22Rv1 (cell line): ENCODE data around the gene CTBP1.

Experiments used
- H3K27ac ChIP-seq: fragments of 450-650 bp; 2 replicates; pipeline ENCODE4 v1.5.1; 2017
- ZFX ChIP-seq: fragments of 450-650 bp; IDR thresholded peaks from 2 replicates; pipeline ENCODE4 v1.6.1; 2017; ENCODE audit warnings: antibody characterized with exemption, borderline replicate concordance
- TF ChIP-seq, protein P1 (sequence below): fragments of 450-650 bp; IDR thresholded peaks from 2 replicates; pipeline ENCODE4 v1.5.1; 2017; ENCODE audit warnings: mild to moderate bottlenecking

Gene CTBP1

DNA sequence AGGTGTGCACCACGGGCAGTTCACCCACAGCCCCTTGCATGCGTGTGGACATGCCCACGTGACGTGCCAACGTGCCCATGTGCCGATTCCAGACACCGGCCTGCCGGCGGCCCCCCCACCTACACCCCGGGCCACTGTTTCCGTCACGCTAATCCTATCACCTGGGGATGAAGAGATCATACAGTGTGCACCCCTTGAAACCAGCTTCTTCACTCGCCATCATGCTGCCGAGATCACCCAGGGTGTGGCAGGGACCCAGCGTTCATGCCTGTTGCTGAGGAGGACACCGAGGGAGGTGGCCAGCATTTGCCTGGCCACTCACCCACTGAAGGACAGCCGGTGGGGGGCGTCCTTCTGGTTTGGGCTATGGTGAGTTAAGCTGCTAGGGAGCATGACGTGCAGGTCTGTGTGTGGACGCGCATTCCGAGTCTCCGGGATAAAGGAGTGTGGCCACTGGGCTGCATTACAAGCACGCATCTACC is 14.1 kb downstream of the CTBP1 start:
- TF ChIP-seq ZFX = no peak
- TF ChIP-seq, protein P1, sequence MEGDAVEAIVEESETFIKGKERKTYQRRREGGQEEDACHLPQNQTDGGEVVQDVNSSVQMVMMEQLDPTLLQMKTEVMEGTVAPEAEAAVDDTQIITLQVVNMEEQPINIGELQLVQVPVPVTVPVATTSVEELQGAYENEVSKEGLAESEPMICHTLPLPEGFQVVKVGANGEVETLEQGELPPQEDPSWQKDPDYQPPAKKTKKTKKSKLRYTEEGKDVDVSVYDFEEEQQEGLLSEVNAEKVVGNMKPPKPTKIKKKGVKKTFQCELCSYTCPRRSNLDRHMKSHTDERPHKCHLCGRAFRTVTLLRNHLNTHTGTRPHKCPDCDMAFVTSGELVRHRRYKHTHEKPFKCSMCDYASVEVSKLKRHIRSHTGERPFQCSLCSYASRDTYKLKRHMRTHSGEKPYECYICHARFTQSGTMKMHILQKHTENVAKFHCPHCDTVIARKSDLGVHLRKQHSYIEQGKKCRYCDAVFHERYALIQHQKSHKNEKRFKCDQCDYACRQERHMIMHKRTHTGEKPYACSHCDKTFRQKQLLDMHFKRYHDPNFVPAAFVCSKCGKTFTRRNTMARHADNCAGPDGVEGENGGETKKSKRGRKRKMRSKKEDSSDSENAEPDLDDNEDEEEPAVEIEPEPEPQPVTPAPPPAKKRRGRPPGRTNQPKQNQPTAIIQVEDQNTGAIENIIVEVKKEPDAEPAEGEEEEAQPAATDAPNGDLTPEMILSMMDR = no peak
- no peak overlapping the region for H3K27ac ChIP-seq

DNA sequence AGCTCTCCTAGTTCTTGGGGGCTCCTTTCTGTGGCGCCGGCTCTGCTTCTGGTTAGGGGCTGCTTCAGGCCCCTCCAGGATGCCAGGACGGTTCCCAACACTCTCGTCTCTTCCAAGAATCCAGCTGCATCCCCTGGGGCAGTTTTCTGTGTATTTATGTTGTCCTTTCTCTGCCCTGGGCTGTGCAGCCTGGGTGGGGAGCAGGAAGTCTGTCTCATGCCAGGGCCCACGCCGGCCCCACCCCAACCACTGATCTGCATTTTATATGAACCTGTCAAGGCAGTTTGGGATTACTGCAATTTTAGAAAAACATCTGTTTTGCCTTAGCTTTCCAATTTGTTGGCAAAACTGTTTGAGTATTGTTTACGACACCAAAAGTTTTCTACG is 14.6 kb downstream of the CTBP1 start:
- H3K27ac ChIP-seq = no peak overlapping the region

DNA sequence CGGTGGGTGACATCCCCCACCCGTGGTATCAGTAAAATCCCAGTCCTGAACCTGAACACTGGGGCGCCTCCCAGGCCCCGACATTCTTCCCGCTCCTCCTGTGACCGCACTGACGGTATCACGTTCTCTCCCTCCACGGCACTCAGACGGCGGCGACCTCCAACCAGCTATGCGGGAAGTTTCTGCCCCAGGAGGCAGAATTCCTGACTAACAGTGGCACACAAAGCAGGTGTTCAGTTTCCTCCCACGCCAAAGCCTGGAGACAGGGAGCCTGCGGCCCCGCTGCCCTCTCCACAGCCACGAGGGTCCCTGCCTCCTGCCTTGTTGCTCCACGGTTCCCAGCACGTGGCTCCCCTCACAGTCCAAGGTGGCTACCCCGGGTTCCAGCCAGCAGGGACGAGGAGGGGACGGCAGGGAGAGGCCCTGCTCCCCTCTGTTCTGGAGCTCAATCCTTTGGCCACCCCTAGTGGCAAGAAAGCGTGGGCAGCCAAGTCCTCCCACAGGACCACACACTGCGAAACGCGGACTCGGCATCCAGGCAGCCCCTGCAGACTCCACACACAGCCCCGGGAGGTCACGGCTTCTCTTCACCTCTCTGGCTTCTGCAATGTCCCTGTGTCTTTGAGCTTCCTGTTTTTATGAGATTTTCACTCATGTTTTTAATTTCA is 15.2 kb downstream of the CTBP1 start:
- no peak overlapping the region for H3K27ac ChIP-seq
- TF ChIP-seq, protein P1 = no peak
- no peak for TF ChIP-seq ZFX

More for the DNA sequence above, 14.6 kb downstream of the CTBP1 start:
- TF ChIP-seq, protein P1 = no peak
- TF ChIP-seq ZFX = no peak

DNA sequence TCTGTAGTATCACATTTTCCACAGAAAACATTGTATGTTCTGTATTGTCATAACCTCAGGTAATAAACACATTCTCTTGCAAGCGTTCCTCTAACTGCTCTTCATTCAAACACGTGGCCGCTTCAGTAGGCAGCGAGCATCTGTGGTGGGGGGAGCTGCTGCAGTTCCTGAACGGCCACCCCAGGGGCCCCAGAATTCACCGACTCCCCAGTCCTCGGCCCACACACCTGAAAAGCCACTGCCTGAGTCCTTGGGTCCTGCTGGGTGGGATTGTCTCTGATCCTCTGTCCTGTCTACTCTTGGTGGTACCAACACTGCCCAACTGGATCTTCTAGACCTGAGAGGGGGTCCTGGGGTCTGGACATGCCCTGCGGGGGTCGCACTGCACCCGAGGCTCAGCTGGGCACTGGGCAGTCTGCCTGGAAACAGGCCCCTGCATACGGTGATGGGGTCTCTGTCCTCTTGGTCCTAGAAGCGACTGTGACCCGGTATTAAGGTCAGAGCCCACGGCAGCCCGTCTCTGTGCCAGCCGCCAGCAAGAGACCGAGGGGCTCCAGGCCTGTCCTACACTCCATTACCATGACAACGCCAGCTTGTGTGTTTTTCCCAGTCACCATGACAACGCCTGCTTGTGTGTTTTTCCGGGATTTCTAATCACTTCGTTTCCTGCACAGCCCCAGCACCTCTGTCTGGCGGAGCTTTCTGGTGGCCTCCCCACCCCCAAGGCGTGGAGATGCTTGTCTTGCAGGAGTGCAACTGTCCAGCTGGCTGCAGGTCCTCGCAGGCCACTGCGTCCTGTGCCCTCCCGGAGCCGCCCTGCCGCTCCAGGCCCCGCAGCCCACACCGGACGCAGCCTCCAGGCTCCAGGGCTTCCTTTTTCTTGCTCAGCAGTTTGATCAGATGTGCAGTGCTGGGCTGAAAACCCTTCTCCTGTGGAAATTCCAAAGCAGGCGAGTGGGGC is 16.0 kb downstream of the CTBP1 start:
- TF ChIP-seq, protein P1 = no peak
- TF ChIP-seq ZFX = no peak
- no peak overlapping the region for H3K27ac ChIP-seq

DNA sequence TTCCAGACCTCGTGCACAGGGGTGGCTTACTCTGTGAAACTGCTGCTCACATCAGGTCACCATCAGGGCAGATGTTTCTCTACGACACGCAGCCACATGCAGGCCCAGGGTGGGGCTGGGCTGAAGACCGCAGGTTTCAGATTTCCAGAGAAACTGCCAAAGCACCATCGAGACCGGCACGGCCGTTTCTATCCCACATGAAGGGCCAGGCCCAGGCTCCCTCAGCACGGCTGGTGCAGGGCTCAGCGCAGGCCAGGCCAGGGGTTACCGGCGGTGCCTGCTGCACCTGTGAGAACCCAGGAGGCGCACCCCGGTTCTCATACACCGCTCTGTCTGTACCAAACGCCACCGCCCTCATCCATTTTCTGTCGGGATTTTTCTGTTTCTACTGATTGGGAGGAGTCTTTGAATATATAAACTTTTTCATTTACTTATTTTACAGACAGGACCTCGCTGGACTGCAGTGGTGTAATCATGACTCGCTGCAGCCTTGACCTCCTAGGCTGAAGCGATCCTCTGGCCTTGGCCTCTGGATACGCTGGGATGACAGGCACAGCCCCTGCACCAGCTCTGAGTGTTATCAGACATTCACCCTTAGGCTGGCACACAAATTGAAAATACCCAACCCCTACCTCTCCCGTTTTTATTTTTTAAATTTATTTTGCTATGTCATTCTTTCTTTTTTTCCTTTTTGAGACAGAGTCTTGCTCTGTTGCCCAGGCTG is 17.1 kb downstream of the CTBP1 start:
- H3K27ac ChIP-seq = no peak overlapping the region
- no peak for TF ChIP-seq ZFX
- TF ChIP-seq, protein P1 = no peak

DNA sequence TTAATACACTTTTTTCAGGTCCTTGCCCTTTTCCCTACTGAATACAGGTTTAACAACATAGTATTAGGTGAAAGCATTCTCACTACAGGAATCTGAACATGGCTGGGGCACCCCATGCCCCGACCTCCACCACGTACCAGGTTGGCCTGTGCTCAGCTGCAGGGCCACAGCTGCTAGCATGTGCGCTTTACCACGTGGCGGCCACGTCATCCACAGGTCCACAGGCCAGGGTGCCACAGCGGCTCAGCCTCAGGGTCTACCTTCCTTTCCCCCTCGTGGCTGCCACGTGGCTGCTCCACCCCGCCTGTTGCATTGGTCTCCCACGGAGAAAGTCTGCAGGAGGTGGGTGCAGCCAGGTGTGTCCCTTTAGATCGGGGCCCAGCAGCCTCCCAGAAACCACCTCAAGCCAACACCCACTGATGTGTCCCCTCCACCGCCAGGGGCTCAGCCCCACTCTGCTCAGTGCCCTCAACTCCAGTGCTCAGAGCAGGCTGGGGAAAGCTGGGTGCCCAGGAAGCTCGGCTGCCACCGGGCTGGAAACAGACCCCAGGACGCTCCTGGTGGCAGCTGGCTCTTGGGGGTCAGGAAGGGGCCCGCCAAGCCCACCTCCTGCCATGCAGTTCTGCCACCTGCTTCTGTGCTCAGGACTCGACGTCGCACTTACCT is 17.8 kb downstream of the CTBP1 start:
- no peak overlapping the region for H3K27ac ChIP-seq
- no peak for TF ChIP-seq ZFX
- TF ChIP-seq, protein P1 = no peak
